T1000 (cell line): Measurements from ENCODE around the gene NDUFS7.

Experiments
- DNase-seq: peaks from one replicate; lab custom pipeline; 2025; ENCODE audit warnings: mixed read lengths; lab: John Stamatoyannopoulos, UW

The NDUFS7 gene

GRCh38 chr19:1364070-1364704 lies 19.5 kb upstream of the NDUFS7 start:
- DNase-seq: no peak

DNA sequence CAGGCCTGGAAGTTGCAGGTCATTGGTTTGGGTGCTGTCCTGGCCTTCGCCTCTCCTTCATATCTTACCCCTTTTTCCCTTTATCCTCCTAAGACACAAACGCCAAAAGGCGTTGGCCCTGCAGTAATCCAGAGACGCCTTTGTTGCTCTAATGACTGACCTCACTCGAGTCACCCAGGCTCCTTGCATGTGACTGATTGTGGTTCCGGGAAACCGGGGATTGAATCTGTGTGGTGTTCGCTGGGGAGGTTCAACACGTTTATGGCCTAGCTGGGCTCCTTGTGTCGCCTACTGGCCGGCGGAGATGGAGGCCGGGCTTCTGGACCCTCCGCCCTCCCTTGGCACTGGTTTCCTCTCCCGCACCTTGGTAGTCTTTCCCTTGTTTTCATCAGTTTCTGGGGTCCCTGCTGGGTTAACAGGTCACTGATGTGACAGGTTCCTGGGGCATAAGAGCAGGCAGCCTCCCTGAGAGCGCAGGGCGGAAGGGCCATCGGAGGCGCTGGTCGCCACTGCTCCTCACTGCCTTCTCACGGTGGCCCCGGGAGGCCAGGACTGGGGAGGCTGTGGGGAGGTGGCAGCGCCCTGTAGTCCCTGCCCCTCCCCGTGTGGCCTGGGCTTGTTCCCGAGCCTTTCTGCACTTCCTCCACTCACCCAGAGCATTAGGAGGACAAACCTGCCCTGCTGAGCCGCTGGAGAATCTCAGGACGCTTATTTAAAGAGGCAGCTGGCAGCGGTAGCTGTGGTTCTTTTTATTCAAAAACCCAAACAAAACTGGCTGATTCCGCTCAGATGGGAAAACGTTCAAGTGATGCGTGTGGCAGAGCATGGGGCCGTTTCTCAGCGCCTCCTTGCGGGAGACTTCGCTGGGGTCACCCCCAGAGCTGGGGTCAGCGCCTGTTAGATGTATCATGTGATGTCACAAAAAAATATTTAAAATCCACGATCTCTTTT lies 18.1 kb upstream of the NDUFS7 start:
- no peak for DNase-seq

GRCh38 chr19:1366296-1366695 lies 17.4 kb upstream of the NDUFS7 start:
- DNase-seq: no peak

DNA sequence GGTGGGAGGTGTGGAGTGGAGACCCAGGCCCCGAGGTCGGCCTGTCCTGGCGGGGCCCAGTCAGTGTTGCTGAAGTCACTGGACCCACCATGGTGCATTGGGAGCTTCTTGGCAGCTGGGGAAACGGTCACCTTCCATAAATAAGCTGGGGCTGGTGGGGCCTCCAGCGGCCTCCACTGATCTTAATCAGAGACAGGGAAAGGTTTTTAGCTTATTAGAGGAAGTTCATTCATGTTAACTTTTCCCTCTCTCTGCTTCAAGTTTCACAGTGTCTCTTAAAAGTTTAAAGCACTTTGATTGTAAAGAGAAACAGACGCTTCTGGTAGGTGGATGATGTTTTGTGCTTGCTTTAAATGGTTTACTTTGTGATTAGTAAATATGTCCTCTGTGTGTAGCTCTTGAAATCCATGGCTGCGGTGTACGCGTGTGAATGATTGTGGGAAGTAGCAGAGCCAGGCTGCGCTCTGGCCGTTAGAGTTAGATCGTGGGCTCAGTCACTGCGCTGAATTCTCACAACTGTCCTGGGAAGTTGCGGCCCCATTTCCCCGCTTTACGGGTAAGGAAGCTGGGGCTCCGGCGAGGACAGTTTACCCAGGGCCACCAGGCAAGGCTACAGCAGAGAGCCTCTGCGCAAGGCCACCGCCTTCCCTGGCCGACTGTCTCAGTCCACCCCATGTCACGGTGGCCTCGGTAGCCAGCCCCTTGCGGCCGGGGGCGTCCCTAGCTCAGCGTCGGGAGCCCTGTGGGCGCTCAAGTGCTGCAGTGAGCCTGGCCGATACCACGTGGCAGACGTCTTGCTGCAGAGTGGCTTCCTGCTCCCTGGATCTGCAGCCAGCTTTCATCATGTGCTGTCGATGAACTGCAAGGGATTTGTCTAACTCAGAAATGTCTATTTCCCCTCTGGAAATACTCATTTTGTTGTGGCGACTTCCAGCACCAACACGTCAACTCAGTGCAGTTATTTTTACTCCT lies 16.5 kb upstream of the NDUFS7 start:
- no peak for DNase-seq

GRCh38 chr19:1369214-1369805 lies 14.4 kb upstream of the NDUFS7 start:
- DNase-seq: no peak

- no peak for DNase-seq
Observed at GRCh38 chr19:1370579-1371361, 12.9 kb upstream of the NDUFS7 start.

- DNase-seq: no peak
Observed at GRCh38 chr19:1373042-1373533, 10.6 kb upstream of the NDUFS7 start.

DNA sequence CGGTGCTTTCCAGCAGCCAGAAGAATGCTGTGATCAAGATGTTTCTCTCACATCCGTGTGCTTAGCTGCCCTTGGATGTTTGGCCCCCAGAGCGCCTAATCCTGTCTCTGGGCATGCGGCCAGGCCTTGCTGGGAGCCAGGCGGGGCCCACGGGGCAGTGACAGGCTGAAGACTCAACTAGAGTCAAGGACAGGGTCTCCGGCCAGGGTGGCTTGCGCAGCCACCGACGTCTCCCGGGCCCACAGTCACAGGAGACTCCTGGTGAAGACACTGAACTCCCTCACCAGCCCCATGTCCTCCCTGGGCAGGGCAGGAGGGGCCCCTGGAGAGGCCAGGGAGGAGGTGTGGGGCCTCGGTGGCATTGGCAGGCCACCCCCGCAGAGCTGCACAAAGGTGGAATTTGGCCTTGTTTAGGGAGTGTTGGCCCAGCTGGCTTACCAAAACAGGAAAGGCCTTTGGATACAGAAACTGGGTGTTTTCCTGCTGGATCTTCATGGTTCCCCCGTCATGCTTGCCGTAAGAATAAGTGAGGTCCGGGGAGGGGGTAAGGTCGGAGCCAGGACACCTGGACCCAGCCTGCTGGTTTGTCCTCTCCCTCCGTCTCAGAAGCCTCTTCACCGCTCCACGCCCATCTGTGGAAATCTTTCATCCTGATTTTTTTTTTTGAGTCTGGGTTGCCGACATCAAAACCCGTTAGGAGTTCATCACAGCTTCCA lies 10.0 kb upstream of the NDUFS7 start:
- no peak for DNase-seq

DNA sequence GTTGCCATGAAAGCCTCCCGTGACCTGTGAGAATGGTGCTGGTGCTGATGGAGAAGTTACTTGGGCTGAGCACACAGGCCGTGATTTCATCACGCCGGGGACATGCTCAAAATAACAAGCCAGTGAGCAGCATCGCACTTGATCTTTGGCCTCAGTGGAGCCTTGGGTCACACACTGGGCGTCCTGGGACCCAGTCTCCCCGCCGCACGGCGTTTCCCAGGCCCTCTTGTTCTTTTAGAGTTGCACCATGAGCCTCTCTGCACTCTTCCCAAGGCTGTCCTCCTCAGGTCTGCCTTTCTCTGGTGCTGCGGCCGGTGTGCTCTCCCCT lies 9.5 kb upstream of the NDUFS7 start:
- no peak for DNase-seq

DNA sequence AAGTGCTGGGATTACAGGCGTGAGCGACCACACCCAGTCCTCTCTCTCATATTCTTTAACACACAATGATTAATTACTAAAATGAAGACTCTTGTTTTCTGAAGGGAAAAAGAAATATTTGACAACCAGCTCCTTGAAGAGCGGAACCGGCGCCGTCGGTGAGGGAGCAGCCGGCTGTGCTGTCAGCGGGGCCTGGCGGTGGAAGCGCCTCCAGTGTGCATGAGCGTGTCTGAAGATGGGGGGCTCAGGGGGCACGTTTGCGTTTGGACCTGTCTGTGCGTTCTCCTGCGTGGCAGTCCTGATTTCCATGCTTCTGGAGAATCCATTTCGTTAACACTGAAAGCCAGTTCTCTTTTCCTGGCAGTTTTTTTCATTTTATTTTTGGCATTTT lies 7.3 kb upstream of the NDUFS7 start:
- DNase-seq: no peak

GRCh38 chr19:1377176-1377964 lies 6.3 kb upstream of the NDUFS7 start:
- DNase-seq: no peak

- DNase-seq: no peak
Observed at GRCh38 chr19:1377965-1378785, 5.5 kb upstream of the NDUFS7 start.

- no peak for DNase-seq
Observed at GRCh38 chr19:1379126-1379905, 4.4 kb upstream of the NDUFS7 start.

DNA sequence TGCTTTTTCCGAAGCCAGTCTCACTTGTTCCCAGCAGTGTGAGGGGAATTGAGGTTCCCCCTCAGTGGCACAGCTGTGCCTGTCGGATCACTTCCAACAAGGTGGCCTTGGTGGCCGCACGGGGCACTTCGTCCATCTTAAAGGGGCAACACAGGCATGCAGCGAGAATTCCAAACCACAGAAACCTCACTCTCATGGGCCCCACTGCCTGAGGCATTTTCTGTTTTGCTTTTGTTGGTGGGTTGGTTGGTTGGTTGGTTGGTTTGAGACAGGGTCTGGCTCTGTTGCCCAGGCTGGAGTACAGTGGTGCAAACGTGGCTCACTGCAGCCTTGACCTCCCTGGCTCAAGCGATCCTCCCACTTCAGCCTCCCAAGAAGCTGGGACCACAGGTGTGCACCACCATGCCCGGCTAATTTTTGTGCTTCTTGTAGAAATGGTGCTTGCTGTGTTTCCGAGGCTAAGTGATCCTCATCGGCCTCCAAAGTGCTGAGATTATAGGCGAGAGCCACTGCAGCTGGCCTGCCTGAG lies 3.7 kb upstream of the NDUFS7 start:
- DNase-seq: no peak

DNA sequence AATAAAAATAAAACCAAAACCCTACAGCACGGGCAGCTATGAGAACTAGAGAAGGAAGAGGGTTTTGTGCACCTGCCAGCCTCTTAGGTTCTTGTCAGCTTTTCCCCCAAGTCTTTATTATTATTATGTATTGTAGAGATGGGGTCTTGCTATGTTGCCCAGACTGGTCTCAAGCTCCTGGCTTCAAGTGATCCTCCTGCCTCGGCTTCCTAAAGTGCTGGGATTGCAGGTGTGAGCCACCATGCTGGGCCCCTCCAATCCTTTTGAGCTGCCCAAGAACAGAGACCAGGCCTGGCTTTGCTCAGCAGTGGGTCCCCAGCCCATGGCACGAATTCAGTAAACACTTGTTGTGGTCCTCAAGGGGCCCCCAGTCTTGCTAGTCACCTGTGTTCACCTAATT lies 1.5 kb upstream of the NDUFS7 start:
- no peak for DNase-seq

DNA sequence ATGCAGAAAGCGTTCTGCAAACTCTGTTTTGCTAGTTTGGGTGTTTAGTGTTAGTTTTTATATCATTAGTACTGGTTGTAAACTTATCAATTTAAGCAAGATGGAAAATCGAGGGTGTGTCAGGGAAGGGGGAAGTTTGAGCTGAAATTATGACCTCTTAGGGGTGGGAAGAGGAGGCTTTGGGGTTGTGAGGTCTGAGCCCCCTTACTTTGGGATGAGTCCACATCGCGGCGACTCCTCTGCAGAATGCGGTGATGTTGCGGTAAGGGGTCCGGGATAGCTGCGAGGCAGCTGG lies 743 bp upstream of the NDUFS7 start:
- DNase-seq: no peak

- no peak for DNase-seq
Observed at GRCh38 chr19:1384085-1384462, 367 bp downstream of the NDUFS7 start.
